HepG2 (cell line): Measurements from ENCODE around the gene GRM8. TPM values are rescaled to one million over a fixed set of nuclear protein-coding genes. Genes with fewer than 3 reads are reported as not detected.

Experiments
- AGO1 ChIP-seq: fragments of 200-400 bp; formaldehyde crosslinking; IDR thresholded peaks from 2 replicates; pipeline ENCODE4 v1.6.1; 2017; ENCODE audit warnings: mild to moderate bottlenecking, low read depth, low read length, moderate library complexity; ENCODE audit not compliant: poor library complexity, severe bottlenecking
- HMGA1 ChIP-seq: sonication (generic); formaldehyde crosslinking; conservative IDR thresholded peaks from 2 replicates; pipeline ENCODE4 v1.4.0; 2020; ENCODE audit warnings: missing genetic modification reagents
- HOXA7 ChIP-seq: sonication (generic); formaldehyde crosslinking; IDR thresholded peaks from 2 replicates; pipeline ENCODE4 v1.8.1; 2022; ENCODE audit warnings: mild to moderate bottlenecking, missing genetic modification reagents, moderate library complexity
- MTF2 ChIP-seq: sonication (generic); formaldehyde crosslinking; IDR thresholded peaks from 2 replicates; pipeline ENCODE4 v1.5.0; 2020; ENCODE audit warnings: missing genetic modification reagents, borderline replicate concordance
- MXI1 ChIP-seq: IDR thresholded peaks from 3 replicates; pipeline ENCODE4 v1.6.1; 2012; ENCODE audit warnings: low read depth, low read length, inconsistent platforms, borderline replicate concordance
- PAF1 ChIP-seq: IDR thresholded peaks from 2 replicates; pipeline ENCODE4 v1.6.1; 2016; ENCODE audit warnings: missing genetic modification reagents, missing compliant biosample characterization
- ZNF501 ChIP-seq: sonication (generic); formaldehyde crosslinking; IDR thresholded peaks from 2 replicates; pipeline ENCODE4 v1.5.1; 2020; ENCODE audit warnings: mild to moderate bottlenecking, moderate library complexity, missing genetic modification reagents
- polyA plus RNA-seq, 8 experiments: library from polyadenylated mRNA; depleted of rRNA in 3 of 8; stranded (reverse) in 7 of 8; unstranded in 1 of 8; fragments of >200 nt; fragmentation: Illumina TruSeq in 4 of 8; extraction: Trizol in 4 of 8; gene quantifications; 2 replicates each; pipeline versions ENCODE4 v1.2.1 to v1.2.3, GENCODE V29; 2011 to 2016; ENCODE audit warnings: low read depth in 4 of 8, missing spikeins in 1 of 8, mixed read lengths in 1 of 8; ENCODE audit not compliant: insufficient read depth in 1 of 8
- total RNA-seq, 5 experiments: library from RNA; depleted of rRNA; stranded (reverse); fragments of >200 nt; fragmentation: Illumina TruSeq; extraction: Trizol; gene quantifications; 2 replicates each; pipeline ENCODE4 v1.2.3, GENCODE V29; 2016; ENCODE audit warnings: low read depth in 1 of 5
- TF ChIP-seq, protein P1 (sequence below): sonication (generic); formaldehyde crosslinking; IDR thresholded peaks from 2 replicates; pipeline ENCODE4 v1.5.1; 2020; ENCODE audit warnings: mild to moderate bottlenecking, missing genetic modification reagents, moderate library complexity

Gene GRM8
- total and polyA plus RNA-seq, 2 of the 13 experiments (the other 11 are each of a cell fraction or from before 2014, with no cell fraction given), result not detected

DNA sequence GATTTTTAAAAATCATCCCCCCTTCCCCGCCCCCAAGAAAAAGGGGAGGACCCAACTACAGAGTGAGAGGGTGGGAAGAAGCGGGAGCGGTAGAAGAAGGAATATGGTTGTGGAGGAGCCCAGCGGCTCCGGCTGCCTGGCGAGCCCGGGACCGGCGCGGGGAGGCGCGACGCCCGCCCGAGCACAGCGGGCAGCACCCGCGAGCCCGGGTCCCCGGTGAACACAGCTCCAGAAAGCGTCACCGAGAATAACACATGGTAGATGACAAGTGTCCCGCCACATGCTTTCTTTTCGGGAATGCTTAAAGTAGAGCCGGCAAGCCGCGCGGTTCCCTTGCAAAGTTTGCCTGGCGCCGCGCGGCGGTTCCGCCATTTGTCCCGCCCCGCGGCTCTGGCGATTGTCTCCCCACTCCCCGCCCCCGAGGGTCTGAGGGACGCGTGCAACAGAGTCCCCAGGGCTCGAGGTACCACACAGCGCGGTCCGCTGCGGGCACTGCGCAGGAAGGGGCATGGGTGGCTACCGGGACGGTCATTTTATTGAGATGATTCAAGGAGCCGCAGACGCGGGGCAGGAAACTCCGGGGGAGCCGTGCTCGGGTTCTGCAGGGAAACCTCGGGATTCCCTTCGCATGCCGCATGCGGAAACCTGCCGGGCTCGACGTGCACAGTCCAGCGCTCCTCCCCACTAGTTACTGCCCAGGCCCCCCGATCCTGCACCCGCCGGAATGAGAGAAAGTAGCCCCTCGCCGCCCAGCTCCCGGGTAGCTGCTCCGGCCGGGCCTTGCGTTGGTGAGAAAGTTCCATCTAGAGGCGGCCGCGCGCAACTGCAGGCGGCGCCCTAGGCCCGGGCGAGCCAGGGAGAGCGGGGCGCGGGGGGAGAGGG is 781 bp upstream of the GRM8 start (continued):
- peak; percentile 51 for TF ChIP-seq AGO1
- TF ChIP-seq MXI1, result 0 out of 3 replicates have a peak, but pooled peaks have one; percentile 11
- TF ChIP-seq, protein P1, sequence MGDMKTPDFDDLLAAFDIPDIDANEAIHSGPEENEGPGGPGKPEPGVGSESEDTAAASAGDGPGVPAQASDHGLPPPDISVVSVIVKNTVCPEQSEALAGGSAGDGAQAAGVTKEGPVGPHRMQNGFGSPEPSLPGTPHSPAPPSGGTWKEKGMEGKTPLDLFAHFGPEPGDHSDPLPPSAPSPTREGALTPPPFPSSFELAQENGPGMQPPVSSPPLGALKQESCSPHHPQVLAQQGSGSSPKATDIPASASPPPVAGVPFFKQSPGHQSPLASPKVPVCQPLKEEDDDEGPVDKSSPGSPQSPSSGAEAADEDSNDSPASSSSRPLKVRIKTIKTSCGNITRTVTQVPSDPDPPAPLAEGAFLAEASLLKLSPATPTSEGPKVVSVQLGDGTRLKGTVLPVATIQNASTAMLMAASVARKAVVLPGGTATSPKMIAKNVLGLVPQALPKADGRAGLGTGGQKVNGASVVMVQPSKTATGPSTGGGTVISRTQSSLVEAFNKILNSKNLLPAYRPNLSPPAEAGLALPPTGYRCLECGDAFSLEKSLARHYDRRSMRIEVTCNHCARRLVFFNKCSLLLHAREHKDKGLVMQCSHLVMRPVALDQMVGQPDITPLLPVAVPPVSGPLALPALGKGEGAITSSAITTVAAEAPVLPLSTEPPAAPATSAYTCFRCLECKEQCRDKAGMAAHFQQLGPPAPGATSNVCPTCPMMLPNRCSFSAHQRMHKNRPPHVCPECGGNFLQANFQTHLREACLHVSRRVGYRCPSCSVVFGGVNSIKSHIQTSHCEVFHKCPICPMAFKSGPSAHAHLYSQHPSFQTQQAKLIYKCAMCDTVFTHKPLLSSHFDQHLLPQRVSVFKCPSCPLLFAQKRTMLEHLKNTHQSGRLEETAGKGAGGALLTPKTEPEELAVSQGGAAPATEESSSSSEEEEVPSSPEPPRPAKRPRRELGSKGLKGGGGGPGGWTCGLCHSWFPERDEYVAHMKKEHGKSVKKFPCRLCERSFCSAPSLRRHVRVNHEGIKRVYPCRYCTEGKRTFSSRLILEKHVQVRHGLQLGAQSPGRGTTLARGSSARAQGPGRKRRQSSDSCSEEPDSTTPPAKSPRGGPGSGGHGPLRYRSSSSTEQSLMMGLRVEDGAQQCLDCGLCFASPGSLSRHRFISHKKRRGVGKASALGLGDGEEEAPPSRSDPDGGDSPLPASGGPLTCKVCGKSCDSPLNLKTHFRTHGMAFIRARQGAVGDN (CRISPR knock-in tag), result peak; percentile 53
- no peak for TF ChIP-seq PAF1 (CRISPR knock-in tag)
- TF ChIP-seq ZNF501 (CRISPR knock-in tag), result peak; percentile 37
- TF ChIP-seq HOXA7 (CRISPR knock-in tag), result no peak
- TF ChIP-seq HMGA1 (CRISPR knock-in tag), result no peak
- peak; percentile 69; the same call in 1 of the 2 replicates for TF ChIP-seq MTF2 (CRISPR knock-in tag)
